H9 (cell line): ENCODE data around the gene DIS3L. TPM values are rescaled to one million over a fixed set of nuclear protein-coding genes. Genes with fewer than 3 reads are reported as not detected.

Experiments used
- DNase-seq: peaks from one replicate; pipeline ENCODE4 v3.0.0-alpha.2; 2017
- H2AFZ ChIP-seq: one replicate; pipeline ENCODE4 v1.6.1; 2013; ENCODE audit warnings: mild to moderate bottlenecking, low read length, control low read depth, moderate library complexity
- H2AK5ac ChIP-seq: 2 replicates; pipeline ENCODE4 v1.6.1; 2013; ENCODE audit warnings: low read length, control low read depth, mixed read lengths; ENCODE audit not compliant: insufficient read length
- H2BK120ac ChIP-seq: one replicate; pipeline ENCODE4 v1.6.1; 2013; ENCODE audit warnings: low read depth, mild to moderate bottlenecking, low read length, control low read depth, inconsistent platforms; ENCODE audit not compliant: poor library complexity, severe bottlenecking
- H2BK12ac ChIP-seq: 2 replicates; pipeline ENCODE4 v1.6.1; 2013; ENCODE audit warnings: low read length, control low read depth, mixed read lengths, low read depth; ENCODE audit not compliant: insufficient read length
- H2BK15ac ChIP-seq: 2 replicates; pipeline ENCODE4 v1.6.1; 2013; ENCODE audit warnings: low read depth, low read length, control low read depth
- H2BK20ac ChIP-seq: one replicate; pipeline ENCODE4 v1.6.1; 2013; ENCODE audit warnings: low read depth, mild to moderate bottlenecking, low read length, control low read depth, inconsistent platforms; ENCODE audit not compliant: poor library complexity, severe bottlenecking
- H2BK5ac ChIP-seq: 2 replicates; pipeline ENCODE4 v1.6.1; 2013; ENCODE audit warnings: low read length, control low read depth, mixed read lengths; ENCODE audit not compliant: insufficient read length
- H3K14ac ChIP-seq: 2 replicates; pipeline ENCODE4 v1.6.1; 2013; ENCODE audit warnings: low read length, control low read depth; ENCODE audit not compliant: insufficient read depth
- H3K18ac ChIP-seq: 2 replicates; pipeline ENCODE4 v1.6.1; 2013; ENCODE audit warnings: low read depth, mild to moderate bottlenecking, mixed read lengths, low read length, control low read depth; ENCODE audit not compliant: insufficient read length
- H3K23ac ChIP-seq: 2 replicates; pipeline ENCODE4 v1.6.1; 2013; ENCODE audit warnings: low read length, control low read depth, mixed read lengths, low read depth; ENCODE audit not compliant: insufficient read length
- H3K23me2 ChIP-seq: 2 replicates; pipeline ENCODE4 v1.6.1; 2013; ENCODE audit warnings: low read depth, mild to moderate bottlenecking, mixed read lengths, low read length, control low read depth; ENCODE audit not compliant: insufficient read length, poor library complexity, severe bottlenecking
- H3K27ac ChIP-seq: 2 replicates; pipeline ENCODE4 v1.5.1; 2013; ENCODE audit warnings: low read length, control low read depth, mixed read lengths, low read depth; ENCODE audit not compliant: insufficient read length
- H3K27me3 ChIP-seq: 2 replicates; pipeline ENCODE4 v1.6.1; 2013; ENCODE audit warnings: low read length, control low read depth, inconsistent platforms; ENCODE audit not compliant: insufficient read depth
- H3K4ac ChIP-seq: 2 replicates; pipeline ENCODE4 v1.6.1; 2013; ENCODE audit warnings: low read depth, mild to moderate bottlenecking, control low read depth, inconsistent platforms, low read length, moderate library complexity
- H3K4me1 ChIP-seq: 2 replicates; pipeline ENCODE4 v1.6.1; 2013; ENCODE audit warnings: low read length, control low read depth, inconsistent platforms; ENCODE audit not compliant: insufficient read depth
- H3K4me2 ChIP-seq: 2 replicates; pipeline ENCODE4 v1.6.1; 2013; ENCODE audit warnings: low read length, control low read depth, mixed read lengths; ENCODE audit not compliant: insufficient read length, insufficient read depth
- H3K56ac ChIP-seq: 2 replicates; pipeline ENCODE4 v1.6.1; 2013; ENCODE audit warnings: low read depth, mild to moderate bottlenecking, mixed read lengths, low read length, control low read depth; ENCODE audit not compliant: insufficient read length
- H3K79me1 ChIP-seq: 2 replicates; pipeline ENCODE4 v1.6.1; 2013; ENCODE audit warnings: low read depth, mild to moderate bottlenecking, moderate library complexity, low read length, control low read depth, inconsistent platforms; ENCODE audit not compliant: insufficient read depth, poor library complexity, severe bottlenecking
- H3K79me2 ChIP-seq: 2 replicates; pipeline ENCODE4 v1.6.1; 2013; ENCODE audit warnings: low read length, control low read depth, inconsistent platforms; ENCODE audit not compliant: insufficient read depth
- H3K9ac ChIP-seq: 2 replicates; pipeline ENCODE4 v1.6.1; 2013; ENCODE audit warnings: low read length, control low read depth, mixed read lengths; ENCODE audit not compliant: insufficient read length; ENCODE audit errors: extremely low read depth
- H3K9me3 ChIP-seq: one replicate; pipeline ENCODE4 v1.6.1; 2013; ENCODE audit warnings: low read depth, low read length, inconsistent platforms; ENCODE audit not compliant: control insufficient read depth
- H3T11ph ChIP-seq: one replicate; pipeline ENCODE4 v1.6.1; 2013; ENCODE audit warnings: mild to moderate bottlenecking, low read length, control low read depth, inconsistent platforms
- H4K20me1 ChIP-seq: one replicate; pipeline ENCODE4 v1.6.1; 2013; ENCODE audit not compliant: control insufficient read depth, insufficient read length, insufficient read depth
- H4K5ac ChIP-seq: 2 replicates; pipeline ENCODE4 v1.6.1; 2013; ENCODE audit warnings: low read depth, mild to moderate bottlenecking, mixed read lengths, low read length, control low read depth; ENCODE audit not compliant: insufficient read length
- H4K8ac ChIP-seq: replicated peaks from 2 replicates; pipeline ENCODE4 v1.6.1; 2013; ENCODE audit warnings: low read length, control low read depth, mixed read lengths, low read depth; ENCODE audit not compliant: insufficient read length
- H4K91ac ChIP-seq: 2 replicates; pipeline ENCODE4 v1.6.1; 2013; ENCODE audit warnings: low read depth, mild to moderate bottlenecking, moderate library complexity, mixed read lengths, low read length, control low read depth; ENCODE audit not compliant: insufficient read length
- H3K27ac Mint-ChIP-seq, 3 experiments: 2 replicates in 2 of 3; 3 replicates in 1 of 3; pipeline ENCODE4 v1.8.0; 2020 to 2021; ENCODE audit warnings: mixed read lengths in 3 of 3, mild to moderate bottlenecking in 1 of 3, moderate library complexity in 1 of 3
- H3K27me3 Mint-ChIP-seq: 2 replicates; pipeline ENCODE4 v1.8.0; 2021; ENCODE audit warnings: low read depth, mild to moderate bottlenecking, moderate library complexity, mixed read lengths
- H3K36me3 Mint-ChIP-seq, 3 experiments: 2 replicates in 2 of 3; 3 replicates in 1 of 3; pipeline ENCODE4 v1.8.0; 2020 to 2021; ENCODE audit warnings: low read depth in 3 of 3, mixed read lengths in 3 of 3; ENCODE audit not compliant: insufficient read depth in 1 of 3
- H3K4me1 Mint-ChIP-seq, 2 experiments: 2 replicates each; pipeline ENCODE4 v1.8.0; 2020; ENCODE audit warnings: mixed read lengths in 2 of 2
- H3K4me3 Mint-ChIP-seq, 2 experiments: 2 replicates in 1 of 2; 3 replicates in 1 of 2; pipeline ENCODE4 v1.8.0; 2020 to 2021; ENCODE audit warnings: mild to moderate bottlenecking in 2 of 2, mixed read lengths in 2 of 2, moderate library complexity in 1 of 2
- H3K9me3 Mint-ChIP-seq, 2 experiments: 2 replicates in 1 of 2; 3 replicates in 1 of 2; pipeline ENCODE4 v1.8.0; 2020; ENCODE audit warnings: mild to moderate bottlenecking in 2 of 2, mixed read lengths in 2 of 2, moderate library complexity in 1 of 2
- WGBS: extraction: QIAGEN DNeasy Blood & Tissue Kit; methylation state at CpG from one replicate; pipeline ENCODE4 v1.1.7; 2013; ENCODE audit warnings: missing lambda C conversion rate, low lambda C conversion rate, mixed read lengths; ENCODE audit not compliant: insufficient read length; ENCODE audit errors: extremely low coverage; 5-methylcytosine and 5-hydroxymethylcytosine counted together
- total RNA-seq: library from RNA; stranded (reverse); gene quantifications from 2 replicates; pipeline ENCODE4 v1.2.1, GENCODE V29; 2021
- TF ChIP-seq, protein P1 (sequence below): fragments of 200-600 bp; sonication (generic); conservative IDR thresholded peaks from 3 replicates; pipeline ENCODE4 v1.8.0; 2021; ENCODE audit warnings: antibody characterized with exemption, mild to moderate bottlenecking

Gene DIS3L
- total RNA-seq, 1 experiment from 2014 or later = 30.2 TPM

DNA sequence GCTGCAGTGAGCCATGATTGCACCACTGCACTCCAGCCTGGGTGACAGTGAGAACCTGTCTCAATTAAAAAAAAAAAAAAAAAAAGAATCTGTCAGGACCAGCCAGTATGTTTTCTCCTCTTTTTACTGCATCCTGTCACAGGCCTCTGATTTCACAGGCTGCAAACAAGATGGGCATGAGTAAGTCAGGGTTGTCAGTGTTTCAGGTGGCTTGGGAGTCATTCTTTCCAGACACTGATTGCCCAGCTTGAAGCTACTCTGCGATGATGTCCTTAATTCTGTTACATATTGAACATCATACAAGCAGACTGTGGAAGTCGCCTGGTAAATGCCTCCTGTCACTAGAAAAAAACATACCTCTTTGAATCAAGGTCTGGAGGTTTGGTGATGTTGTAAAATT is 18.8 kb downstream of the DIS3L start:
- Histone ChIP-seq H3K56ac (no peak overlapping the region), H2BK15ac (no peak overlapping the region), H3K14ac (no peak overlapping the region), H2AFZ (no peak overlapping the region), H3T11ph (no peak overlapping the region), H3K27me3 (no peaks in the 10 kb centered on the region; the same call in 1 of the 2 replicates), H4K20me1 (no peaks in the 10 kb centered on the region), H4K91ac (no peak overlapping the region), H3K9ac (no peak overlapping the region), H3K79me2 (no peaks in the 10 kb centered on the region), H3K4ac (no peak overlapping the region), H3K23ac (no peak overlapping the region), H4K8ac (no peak overlapping the region), H3K9me3 (no peaks in the 10 kb centered on the region), H2BK5ac (no peak overlapping the region), H2AK5ac (no peak overlapping the region), H2BK12ac (no peak overlapping the region), H4K5ac (no peak overlapping the region), H3K4me1 (no peaks in the 10 kb centered on the region), H2BK120ac (no peak overlapping the region), H3K27ac (no peak overlapping the region), H3K18ac (no peak overlapping the region), H3K23me2 (no peaks in the 10 kb centered on the region), H3K79me1 (no peaks in the 10 kb centered on the region), H3K4me2 (no peak overlapping the region), H2BK20ac (no peak overlapping the region)
- TF ChIP-seq, protein P1, sequence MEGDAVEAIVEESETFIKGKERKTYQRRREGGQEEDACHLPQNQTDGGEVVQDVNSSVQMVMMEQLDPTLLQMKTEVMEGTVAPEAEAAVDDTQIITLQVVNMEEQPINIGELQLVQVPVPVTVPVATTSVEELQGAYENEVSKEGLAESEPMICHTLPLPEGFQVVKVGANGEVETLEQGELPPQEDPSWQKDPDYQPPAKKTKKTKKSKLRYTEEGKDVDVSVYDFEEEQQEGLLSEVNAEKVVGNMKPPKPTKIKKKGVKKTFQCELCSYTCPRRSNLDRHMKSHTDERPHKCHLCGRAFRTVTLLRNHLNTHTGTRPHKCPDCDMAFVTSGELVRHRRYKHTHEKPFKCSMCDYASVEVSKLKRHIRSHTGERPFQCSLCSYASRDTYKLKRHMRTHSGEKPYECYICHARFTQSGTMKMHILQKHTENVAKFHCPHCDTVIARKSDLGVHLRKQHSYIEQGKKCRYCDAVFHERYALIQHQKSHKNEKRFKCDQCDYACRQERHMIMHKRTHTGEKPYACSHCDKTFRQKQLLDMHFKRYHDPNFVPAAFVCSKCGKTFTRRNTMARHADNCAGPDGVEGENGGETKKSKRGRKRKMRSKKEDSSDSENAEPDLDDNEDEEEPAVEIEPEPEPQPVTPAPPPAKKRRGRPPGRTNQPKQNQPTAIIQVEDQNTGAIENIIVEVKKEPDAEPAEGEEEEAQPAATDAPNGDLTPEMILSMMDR = no peak
- Mint-ChIP-seq H3K9me3 (no peaks in the 10 kb centered on the region), H3K27me3 (no peaks in the 10 kb centered on the region), H3K4me3 (no peak overlapping the region), H3K4me1 (no peaks in the 10 kb centered on the region), H3K36me3 (peaks cover 27 to 74% (median 66%) of the 10 kb centered on the region in 3 experiments; a peak in 6 of 7 replicates), H3K27ac (0 out of 7 replicates have a peak overlapping the region, but pooled peaks of 1 of the 3 experiments have one; percentile 51)
- no peak for DNase-seq
- no CpG with 5 or more reads among the region's 2 CpGs for WGBS
